ENCODE results near the gene ATP11A. TPM values are rescaled to one million over a fixed set of nuclear protein-coding genes. Genes with fewer than 3 reads are reported as not detected.

Gene ATP11A
- total RNA-seq, 1 experiment from 2014 or later, result 80.4 TPM

- Histone ChIP-seq H2AFZ (ENCODE audit: low read depth, low read length, poor library complexity, severe bottlenecking) (no peak overlapping the region), H3K4me1 (ENCODE audit: control insufficient read depth in 1 of 2, insufficient read depth in 2 of 2, low read length in 2 of 2) (no peaks in the 10 kb centered on the region)
These were observed 113.6 kb downstream of the ATP11A start for GRCh38 chr13:112803422-112803821.

More at GRCh38 chr13:112803422-112803821, 113.6 kb downstream of the ATP11A start:
- intact Hi-C loops (cut with micrococcal nuclease), result no loop called here
- POLR2A ChIA-PET, result no interaction called here
- TF ChIP-seq ELF1 (IDR thresholded peaks at IDR 0.05; ENCODE audit: borderline replicate concordance, low read depth) (no peak), SP1 (IDR thresholded peaks at IDR 0.05; ENCODE audit: low read depth) (no peak), ATF3 (IDR thresholded peaks at IDR 0.05) (no peak), JUND (IDR thresholded peaks at IDR 0.05) (no peak), CTCF (IDR thresholded peaks at IDR 0.05 in 2 of 3, conservative IDR thresholded peaks at IDR 0.05 in 1 of 3; ENCODE audit: borderline replicate concordance in 1 of 3, insufficient read depth in 1 of 3, low read depth in 2 of 3, low read length in 2 of 3) (no peak), TCF7L2 (IDR thresholded peaks at IDR 0.05; ENCODE audit: borderline replicate concordance, extremely low read depth, insufficient read depth, insufficient read length) (no peak), SIN3A (IDR thresholded peaks at IDR 0.05; ENCODE audit: low read depth) (no peak), FOSL1 (IDR thresholded peaks at IDR 0.05; ENCODE audit: low read depth) (no peak), SRF (IDR thresholded peaks at IDR 0.05; ENCODE audit: low read depth) (no peak), MAX (IDR thresholded peaks at IDR 0.05) (no peak), ZNF274 (IDR thresholded peaks at IDR 0.05; ENCODE audit: low read depth, low read length) (no peak), POLR2A (IDR thresholded peaks at IDR 0.05; ENCODE audit: borderline replicate concordance, extremely low read depth, insufficient read depth, insufficient read length) (no peak), EZH2phosphoT487 (IDR thresholded peaks at IDR 0.05; ENCODE audit: borderline replicate concordance) (no peak), RAD21 (IDR thresholded peaks at IDR 0.05; ENCODE audit: low read depth) (no peak), CBX3 (IDR thresholded peaks at IDR 0.05; ENCODE audit: low read depth) (no peak), REST (IDR thresholded peaks at IDR 0.05; ENCODE audit: low read depth) (no peak)
- peaks cover 0 to 4% of the 10 kb centered on the region in 2 experiments; a peak in 1 of 4 replicates for H3K36me3 ChIP-seq (ENCODE audit: control insufficient read depth in 1 of 2, insufficient read depth in 2 of 2, low read length in 2 of 2)
- ATAC-seq (no peak), DNase-seq (ENCODE audit: low read depth, low spot score) (no peak)
- H3K79me2 ChIP-seq (ENCODE audit: insufficient read depth, low read length), result no peaks in the 10 kb centered on the region
- no peaks in the 10 kb centered on the region for H4K20me1 ChIP-seq (ENCODE audit: insufficient read depth)
- H3K4me2 ChIP-seq (ENCODE audit: low read length), result no peak overlapping the region
- H3K9ac ChIP-seq (ENCODE audit: low read length), result no peak overlapping the region
- H3K4me3 ChIP-seq (replicated peaks in 1 of 2; ENCODE audit: low read depth in 1 of 2, low read length in 2 of 2), result no peak overlapping the region
- BruUV-seq (replicated peaks), result no TSS peak
- H3K27ac ChIP-seq (ENCODE audit: low read depth, low read length), result no peak overlapping the region
- no peaks in the 10 kb centered on the region for H3K27me3 ChIP-seq (ENCODE audit: insufficient read depth, low read length)
- H3K9me3 ChIP-seq (ENCODE audit: control insufficient read depth in 1 of 2, insufficient read depth in 1 of 2, low read depth in 1 of 2, low read length in 2 of 2), result no peaks in the 10 kb centered on the region
- no peaks in the 10 kb centered on the region for H3K9me2 ChIP-seq (ENCODE audit: insufficient read depth)
- CTCF ChIA-PET, result no interaction called here
- RAD21 ChIA-PET (ENCODE audit: low non-redundant PET in 1 of 2, low total read pairs in 2 of 2, uncharacterized antibody in 2 of 2, unreplicated experiment in 2 of 2), result no interaction called here

All from HCT116 (cell line).